ENCODE measurements around the gene ZNF81. TPM values are rescaled to one million over a fixed set of nuclear protein-coding genes. Genes with fewer than 3 reads are reported as not detected.

Gene ZNF81
- total RNA-seq, 1 experiment from 2014 or later: 4.8 TPM

DNA sequence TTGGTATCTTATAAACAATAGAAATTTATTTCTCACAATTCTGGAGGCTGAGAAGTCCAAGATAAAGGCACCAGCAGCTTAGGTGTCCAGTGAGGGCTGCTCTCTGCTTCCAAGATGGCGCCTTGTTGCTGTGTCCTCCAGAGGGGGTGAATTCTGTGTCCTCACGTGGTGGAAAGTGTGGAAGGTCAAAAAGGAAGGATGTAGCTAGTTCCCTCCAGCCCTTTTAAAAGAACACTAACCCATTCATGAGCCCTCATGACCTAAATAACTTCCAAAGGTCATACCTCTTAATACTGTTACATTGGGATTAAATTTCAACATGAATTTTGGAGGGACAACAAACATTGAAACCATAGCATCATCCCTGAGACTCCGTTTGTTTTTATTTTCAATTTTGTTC is 48.8 kb downstream of the ZNF81 start:
- no TSS peak for BruUV-seq (replicated peaks)
- ATAC-seq: no peak
- RAD21 ChIA-PET (ENCODE audit: low non-redundant PET in 1 of 2, low total read pairs in 2 of 2, uncharacterized antibody in 2 of 2, unreplicated experiment in 2 of 2): no interaction called here

DNA sequence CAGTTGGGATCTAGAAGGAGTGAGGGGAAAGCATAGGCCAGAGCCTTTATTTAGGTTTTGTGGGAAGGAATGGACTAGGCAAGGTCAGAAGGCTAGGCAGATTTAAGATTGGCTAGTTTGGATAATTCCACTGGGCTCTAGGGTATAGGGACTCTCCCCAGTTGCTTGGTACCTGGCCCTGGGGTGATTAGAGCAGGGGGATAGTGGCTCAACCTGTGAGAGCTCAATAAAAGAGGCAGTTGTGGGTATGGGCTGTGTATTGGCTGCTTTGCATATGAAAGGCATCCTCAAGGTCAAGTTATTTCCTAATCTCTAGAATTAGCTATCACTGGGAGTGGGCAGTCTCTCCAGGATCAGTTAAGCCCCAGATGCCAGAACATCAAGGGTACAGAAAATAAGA is 61.3 kb downstream of the ZNF81 start:
- POLR2A ChIA-PET: no interaction called here

More for the DNA sequence above, 48.8 kb downstream of the ZNF81 start:
- Histone ChIP-seq H3K4me1 (ENCODE audit: control insufficient read depth in 1 of 2, insufficient read depth in 2 of 2, low read length in 2 of 2) (no peaks in the 10 kb centered on the region), H3K79me2 (ENCODE audit: insufficient read depth, low read length) (no peaks in the 10 kb centered on the region), H3K9me3 (ENCODE audit: control insufficient read depth in 1 of 2, insufficient read depth in 1 of 2, low read depth in 1 of 2, low read length in 2 of 2) (no peaks in the 10 kb centered on the region), H4K20me1 (ENCODE audit: insufficient read depth) (no peaks in the 10 kb centered on the region), H3K36me3 (ENCODE audit: control insufficient read depth in 1 of 2, insufficient read depth in 2 of 2, low read length in 2 of 2) (no peaks in the 10 kb centered on the region), H2AFZ (ENCODE audit: low read depth, low read length, poor library complexity, severe bottlenecking) (no peak overlapping the region), H3K27ac (ENCODE audit: low read depth, low read length) (no peak overlapping the region), H3K27me3 (ENCODE audit: insufficient read depth, low read length) (no peaks in the 10 kb centered on the region), H3K4me3 (replicated peaks in 1 of 2; ENCODE audit: low read depth in 1 of 2, low read length in 2 of 2) (no peak overlapping the region), H3K9me2 (ENCODE audit: insufficient read depth) (no peaks in the 10 kb centered on the region), H3K4me2 (ENCODE audit: low read length) (no peak overlapping the region), H3K9ac (ENCODE audit: low read length) (no peak overlapping the region)
- DNase-seq (ENCODE audit: low read depth, low spot score): no peak
- intact Hi-C loops (cut with micrococcal nuclease): no loop called here
- POLR2A ChIA-PET: no interaction called here
- CTCF ChIA-PET: no interaction called here
- TF ChIP-seq ZBTB33 (IDR thresholded peaks at IDR 0.05; ENCODE audit: extremely low read depth, insufficient replicate concordance, low read length) (no peak), SRF (IDR thresholded peaks at IDR 0.05; ENCODE audit: low read depth) (no peak), ZNF274 (IDR thresholded peaks at IDR 0.05; ENCODE audit: low read depth, low read length) (no peak), POLR2A (IDR thresholded peaks at IDR 0.05; ENCODE audit: borderline replicate concordance, extremely low read depth, insufficient read depth, insufficient read length) (no peak), SP1 (IDR thresholded peaks at IDR 0.05; ENCODE audit: low read depth) (no peak), FOSL1 (IDR thresholded peaks at IDR 0.05; ENCODE audit: low read depth) (no peak), YY1 (IDR thresholded peaks at IDR 0.05; ENCODE audit: extremely low read depth, insufficient replicate concordance, low read depth, low read length) (no peak), EGR1 (IDR thresholded peaks at IDR 0.05; ENCODE audit: low read depth) (no peak), JUND (IDR thresholded peaks at IDR 0.05) (no peak)

More for the DNA sequence above, 61.3 kb downstream of the ZNF81 start:
- intact Hi-C loops (cut with micrococcal nuclease): no loop called here
- Histone ChIP-seq H3K4me1 (ENCODE audit: control insufficient read depth in 1 of 2, insufficient read depth in 2 of 2, low read length in 2 of 2) (no peaks in the 10 kb centered on the region), H3K9ac (ENCODE audit: low read length) (no peak overlapping the region), H3K4me3 (replicated peaks in 1 of 2; ENCODE audit: low read depth in 1 of 2, low read length in 2 of 2) (no peak overlapping the region), H3K9me3 (ENCODE audit: control insufficient read depth in 1 of 2, insufficient read depth in 1 of 2, low read depth in 1 of 2, low read length in 2 of 2) (no peaks in the 10 kb centered on the region), H3K27ac (ENCODE audit: low read depth, low read length) (no peak overlapping the region), H3K9me2 (ENCODE audit: insufficient read depth) (no peaks in the 10 kb centered on the region), H3K36me3 (ENCODE audit: control insufficient read depth in 1 of 2, insufficient read depth in 2 of 2, low read length in 2 of 2) (no peaks in the 10 kb centered on the region), H3K4me2 (ENCODE audit: low read length) (no peak overlapping the region), H3K79me2 (ENCODE audit: insufficient read depth, low read length) (no peaks in the 10 kb centered on the region), H2AFZ (ENCODE audit: low read depth, low read length, poor library complexity, severe bottlenecking) (no peak overlapping the region), H4K20me1 (ENCODE audit: insufficient read depth) (no peaks in the 10 kb centered on the region), H3K27me3 (ENCODE audit: insufficient read depth, low read length) (no peaks in the 10 kb centered on the region)
- CTCF ChIA-PET: no interaction called here
- ATAC-seq (no peak), DNase-seq (ENCODE audit: low read depth, low spot score) (no peak)
- RAD21 ChIA-PET (ENCODE audit: low non-redundant PET in 1 of 2, low total read pairs in 2 of 2, uncharacterized antibody in 2 of 2, unreplicated experiment in 2 of 2): no interaction called here
- no TSS peak for BruUV-seq (replicated peaks)
- TF ChIP-seq POLR2AphosphoS5 (IDR thresholded peaks at IDR 0.05; ENCODE audit: low read depth, low read length) (no peak), SRF (IDR thresholded peaks at IDR 0.05; ENCODE audit: low read depth) (no peak), ZBTB33 (IDR thresholded peaks at IDR 0.05; ENCODE audit: extremely low read depth, insufficient replicate concordance, low read length) (no peak), TCF7L2 (IDR thresholded peaks at IDR 0.05; ENCODE audit: borderline replicate concordance, extremely low read depth, insufficient read depth, insufficient read length) (no peak)
- TF ChIP-seq, protein P1, sequence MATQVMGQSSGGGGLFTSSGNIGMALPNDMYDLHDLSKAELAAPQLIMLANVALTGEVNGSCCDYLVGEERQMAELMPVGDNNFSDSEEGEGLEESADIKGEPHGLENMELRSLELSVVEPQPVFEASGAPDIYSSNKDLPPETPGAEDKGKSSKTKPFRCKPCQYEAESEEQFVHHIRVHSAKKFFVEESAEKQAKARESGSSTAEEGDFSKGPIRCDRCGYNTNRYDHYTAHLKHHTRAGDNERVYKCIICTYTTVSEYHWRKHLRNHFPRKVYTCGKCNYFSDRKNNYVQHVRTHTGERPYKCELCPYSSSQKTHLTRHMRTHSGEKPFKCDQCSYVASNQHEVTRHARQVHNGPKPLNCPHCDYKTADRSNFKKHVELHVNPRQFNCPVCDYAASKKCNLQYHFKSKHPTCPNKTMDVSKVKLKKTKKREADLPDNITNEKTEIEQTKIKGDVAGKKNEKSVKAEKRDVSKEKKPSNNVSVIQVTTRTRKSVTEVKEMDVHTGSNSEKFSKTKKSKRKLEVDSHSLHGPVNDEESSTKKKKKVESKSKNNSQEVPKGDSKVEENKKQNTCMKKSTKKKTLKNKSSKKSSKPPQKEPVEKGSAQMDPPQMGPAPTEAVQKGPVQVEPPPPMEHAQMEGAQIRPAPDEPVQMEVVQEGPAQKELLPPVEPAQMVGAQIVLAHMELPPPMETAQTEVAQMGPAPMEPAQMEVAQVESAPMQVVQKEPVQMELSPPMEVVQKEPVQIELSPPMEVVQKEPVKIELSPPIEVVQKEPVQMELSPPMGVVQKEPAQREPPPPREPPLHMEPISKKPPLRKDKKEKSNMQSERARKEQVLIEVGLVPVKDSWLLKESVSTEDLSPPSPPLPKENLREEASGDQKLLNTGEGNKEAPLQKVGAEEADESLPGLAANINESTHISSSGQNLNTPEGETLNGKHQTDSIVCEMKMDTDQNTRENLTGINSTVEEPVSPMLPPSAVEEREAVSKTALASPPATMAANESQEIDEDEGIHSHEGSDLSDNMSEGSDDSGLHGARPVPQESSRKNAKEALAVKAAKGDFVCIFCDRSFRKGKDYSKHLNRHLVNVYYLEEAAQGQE (IDR thresholded peaks at IDR 0.05; ENCODE audit: low read depth): no peak

Measured in HCT116 (cell line).